Peyer's patch (tissue), 4 donors: Measurements from ENCODE around the gene COL4A1. TPM values are rescaled to one million over a fixed set of nuclear protein-coding genes. Genes with fewer than 3 reads are reported as not detected.

Experiments
- DNase-seq, 3 donors: peaks; one replicate each; pipeline ENCODE4 v3.0.0-alpha.2; 2017 to 2019
- H3K27ac ChIP-seq, 4 donors: fragments of 200-600 bp; sonication (generic); one replicate each; pipeline ENCODE4 v1.5.1; 2016 to 2019
- H3K27me3 ChIP-seq, 2 donors: fragments of 200-600 bp; sonication (generic); one replicate each; pipeline ENCODE4 v1.5.1; 2019
- H3K36me3 ChIP-seq, 3 donors: fragments of 200-600 bp; sonication (generic); one replicate each; pipeline ENCODE4 v1.5.1; 2016 to 2019
- H3K4me1 ChIP-seq, 4 donors: fragments of 200-600 bp; sonication (generic); one replicate each; pipeline ENCODE4 v1.5.1; 2016 to 2019
- H3K4me3 ChIP-seq, 4 donors: fragments of 200-600 bp; sonication (generic); 1 replicate in 3 of 4; 2 replicates in 1 of 4; pipeline ENCODE4 v1.5.1; 2016 to 2019; ENCODE audit warnings: mild to moderate bottlenecking in 1 of 4
- H3K9me3 ChIP-seq, 4 donors: fragments of 200-600 bp; sonication (generic); one replicate each; pipeline ENCODE4 v1.5.1; 2016 to 2019; ENCODE audit warnings: mild to moderate bottlenecking in 1 of 4
- POLR2A ChIP-seq, 2 donors: fragments of 450-650 bp; IDR thresholded peaks; one replicate each; pipeline ENCODE4 v1.5.1; 2017; ENCODE audit warnings: antibody characterized with exemption in 2 of 2, mild to moderate bottlenecking in 2 of 2, moderate library complexity in 2 of 2
- total RNA-seq, 4 donors: library from RNA; depleted of rRNA; stranded (reverse); fragments of >200 nt; gene quantifications; one replicate each; pipeline ENCODE4 v1.1.0, GENCODE V29; 2016
- TF ChIP-seq, protein P1 (sequence below), 6 experiments: fragments of 450-650 bp in 4 of 6; fragments of 200-600 bp in 2 of 6; sonication (generic) in 1 of 6; IDR thresholded peaks; one replicate each; pipeline ENCODE4 v1.5.1; 2017 to 2019; ENCODE audit warnings: antibody characterized with exemption in 6 of 6, mild to moderate bottlenecking in 3 of 6, moderate library complexity in 1 of 6

The COL4A1 gene
- total RNA-seq, 4 donors from 2014 or later = 28.0 to 69.3 (median 36.3) TPM

DNA sequence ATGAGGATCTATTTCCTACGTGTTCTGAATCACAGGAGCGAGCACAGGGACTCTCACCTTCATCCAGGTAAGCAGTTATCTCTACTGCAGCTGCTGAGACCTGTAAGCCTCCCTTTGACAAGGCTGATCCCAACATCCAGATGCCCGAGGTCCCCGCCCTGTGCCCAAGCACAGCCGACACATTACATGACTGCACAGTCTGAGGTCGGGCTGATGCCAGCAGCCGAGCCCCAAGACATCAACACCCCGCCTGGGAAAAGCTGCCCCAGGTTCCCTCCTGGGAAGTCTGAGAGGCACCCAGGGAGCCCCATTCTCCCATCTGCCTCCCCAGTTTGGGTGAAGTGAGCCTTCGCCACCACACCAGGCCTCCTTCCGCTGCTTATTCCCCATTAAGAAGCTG lies 95.9 kb downstream of the COL4A1 start:
- peaks cover 0 to 29% (median 0%) of the 10 kb centered on the region in 3 donors for H3K36me3 ChIP-seq
- no peak for DNase-seq
- no peaks in the 10 kb centered on the region for H3K9me3 ChIP-seq
- no peak overlapping the region for H3K27ac ChIP-seq
- no peaks in the 10 kb centered on the region for H3K4me1 ChIP-seq
- H3K27me3 ChIP-seq = no peaks in the 10 kb centered on the region
- TF ChIP-seq, protein P1, sequence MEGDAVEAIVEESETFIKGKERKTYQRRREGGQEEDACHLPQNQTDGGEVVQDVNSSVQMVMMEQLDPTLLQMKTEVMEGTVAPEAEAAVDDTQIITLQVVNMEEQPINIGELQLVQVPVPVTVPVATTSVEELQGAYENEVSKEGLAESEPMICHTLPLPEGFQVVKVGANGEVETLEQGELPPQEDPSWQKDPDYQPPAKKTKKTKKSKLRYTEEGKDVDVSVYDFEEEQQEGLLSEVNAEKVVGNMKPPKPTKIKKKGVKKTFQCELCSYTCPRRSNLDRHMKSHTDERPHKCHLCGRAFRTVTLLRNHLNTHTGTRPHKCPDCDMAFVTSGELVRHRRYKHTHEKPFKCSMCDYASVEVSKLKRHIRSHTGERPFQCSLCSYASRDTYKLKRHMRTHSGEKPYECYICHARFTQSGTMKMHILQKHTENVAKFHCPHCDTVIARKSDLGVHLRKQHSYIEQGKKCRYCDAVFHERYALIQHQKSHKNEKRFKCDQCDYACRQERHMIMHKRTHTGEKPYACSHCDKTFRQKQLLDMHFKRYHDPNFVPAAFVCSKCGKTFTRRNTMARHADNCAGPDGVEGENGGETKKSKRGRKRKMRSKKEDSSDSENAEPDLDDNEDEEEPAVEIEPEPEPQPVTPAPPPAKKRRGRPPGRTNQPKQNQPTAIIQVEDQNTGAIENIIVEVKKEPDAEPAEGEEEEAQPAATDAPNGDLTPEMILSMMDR (IDR thresholded peaks at IDR 0.05) = no peak
- no peak for TF ChIP-seq POLR2A (IDR thresholded peaks at IDR 0.05)
- no peak overlapping the region for H3K4me3 ChIP-seq

DNA sequence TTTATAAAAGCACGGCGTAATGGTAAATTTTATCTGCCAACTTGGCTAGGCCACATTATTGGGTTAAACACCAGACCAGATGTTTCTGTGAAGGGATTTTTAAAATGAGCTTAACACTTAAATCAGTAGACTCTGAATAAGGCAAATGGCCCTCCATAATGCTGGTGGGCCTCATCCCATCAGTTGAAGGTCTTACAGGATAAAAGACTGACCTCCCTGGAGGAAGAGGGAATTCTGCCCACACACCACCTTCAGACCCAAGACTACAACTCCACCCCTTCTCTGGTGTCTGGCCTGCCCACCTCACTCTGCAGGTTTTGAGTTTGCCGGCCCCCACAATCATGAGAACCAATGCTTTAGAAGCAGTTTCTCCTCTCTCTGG lies 96.4 kb downstream of the COL4A1 start:
- H3K9me3 ChIP-seq = no peaks in the 10 kb centered on the region
- peaks cover 0 to 32% (median 0%) of the 10 kb centered on the region in 3 donors for H3K36me3 ChIP-seq
- H3K27me3 ChIP-seq = no peaks in the 10 kb centered on the region
- no peak for DNase-seq
- H3K4me1 ChIP-seq = no peaks in the 10 kb centered on the region
- H3K27ac ChIP-seq = no peak overlapping the region
- H3K4me3 ChIP-seq = no peak overlapping the region
- no peak for TF ChIP-seq POLR2A (IDR thresholded peaks at IDR 0.05)
- TF ChIP-seq, protein P1 (IDR thresholded peaks at IDR 0.05) = no peak

DNA sequence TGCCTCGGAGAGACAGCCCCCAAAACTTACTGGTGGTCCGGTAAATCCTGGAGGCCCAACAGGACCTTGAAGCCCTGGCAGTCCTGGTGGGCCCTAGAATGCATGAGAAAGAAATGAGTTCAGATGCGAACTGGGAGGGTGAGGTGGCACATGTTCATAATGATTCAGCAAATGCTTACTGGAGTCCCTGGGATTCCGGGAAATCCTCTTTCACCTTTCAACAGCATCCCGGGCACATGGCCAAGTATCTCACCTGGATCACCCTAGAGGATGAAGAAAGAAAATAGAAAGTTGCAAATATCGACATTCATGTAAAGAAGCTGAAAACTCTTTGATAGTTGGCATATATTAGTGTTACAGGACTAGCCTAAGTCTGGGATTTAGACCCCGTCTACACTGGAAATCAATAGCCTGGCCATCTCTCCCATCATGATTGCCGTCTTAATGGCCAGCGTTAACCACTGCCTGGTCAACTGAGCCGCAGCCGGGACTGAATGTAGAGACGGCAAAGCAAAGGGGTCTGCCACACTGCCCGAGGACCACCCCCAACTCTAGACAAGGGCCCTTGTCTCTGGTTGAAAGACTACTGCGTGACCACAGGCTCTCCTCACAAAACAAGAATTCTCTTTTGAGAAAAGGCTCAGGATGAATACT lies 96.9 kb downstream of the COL4A1 start:
- no peaks in the 10 kb centered on the region for H3K9me3 ChIP-seq
- H3K27ac ChIP-seq = no peak overlapping the region
- no peak for DNase-seq
- TF ChIP-seq, protein P1 (IDR thresholded peaks at IDR 0.05) = no peak
- no peak for TF ChIP-seq POLR2A (IDR thresholded peaks at IDR 0.05)
- peaks cover 0 to 37% (median 0%) of the 10 kb centered on the region in 3 donors for H3K36me3 ChIP-seq
- H3K27me3 ChIP-seq = no peaks in the 10 kb centered on the region
- no peaks in the 10 kb centered on the region for H3K4me1 ChIP-seq
- H3K4me3 ChIP-seq = no peak overlapping the region

DNA sequence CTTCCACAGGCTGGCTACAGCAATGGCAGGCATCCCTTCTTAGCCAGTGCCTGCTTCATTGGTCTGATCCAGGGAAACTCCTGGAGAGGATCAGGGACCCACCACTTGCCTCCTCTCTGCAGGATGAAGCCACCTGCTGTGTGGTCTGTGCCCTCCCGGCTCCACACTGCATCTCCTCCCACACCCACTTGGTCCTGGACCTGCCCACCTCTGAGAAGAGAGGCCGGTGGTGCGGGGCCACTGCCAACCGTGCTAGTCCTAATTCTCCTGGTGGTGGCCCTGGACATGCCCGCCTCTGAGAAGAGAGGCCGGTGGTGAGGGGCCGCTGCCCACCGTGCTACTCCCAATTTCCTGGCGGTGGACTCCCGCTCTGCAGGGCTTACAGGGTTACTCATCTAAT lies 98.8 kb downstream of the COL4A1 start:
- no peaks in the 10 kb centered on the region for H3K4me1 ChIP-seq
- no peak overlapping the region for H3K4me3 ChIP-seq
- no peak for DNase-seq
- no peak overlapping the region for H3K27ac ChIP-seq
- TF ChIP-seq, protein P1 (IDR thresholded peaks at IDR 0.05) = no peak
- no peak for TF ChIP-seq POLR2A (IDR thresholded peaks at IDR 0.05)
- peaks cover 0 to 40% (median 0%) of the 10 kb centered on the region in 3 donors for H3K36me3 ChIP-seq
- H3K9me3 ChIP-seq = no peaks in the 10 kb centered on the region
- H3K27me3 ChIP-seq = no peaks in the 10 kb centered on the region

DNA sequence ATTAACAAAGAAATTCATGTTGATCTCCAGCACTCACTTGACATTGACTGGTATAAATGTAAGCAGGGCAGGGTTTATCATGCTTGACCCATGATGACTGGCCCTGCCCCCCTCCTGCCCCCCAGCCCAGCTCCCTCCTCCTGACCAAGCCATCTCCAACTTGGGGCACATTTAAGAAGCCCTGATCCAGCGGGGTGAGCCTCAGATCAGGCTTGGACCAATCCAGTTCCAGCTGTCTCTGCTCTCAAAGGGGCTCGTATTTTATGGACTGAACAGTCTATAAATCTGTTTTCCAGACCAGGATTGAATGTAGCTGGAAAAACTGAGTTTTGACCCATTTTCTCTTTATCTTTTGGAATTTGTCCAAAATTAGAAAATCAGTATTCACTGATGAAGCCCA lies 100.0 kb downstream of the COL4A1 start:
- no peak for TF ChIP-seq POLR2A (IDR thresholded peaks at IDR 0.05)
- TF ChIP-seq, protein P1 (IDR thresholded peaks at IDR 0.05) = no peak

More for the DNA sequence above, 100.0 kb downstream of the COL4A1 start:
- Histone ChIP-seq H3K4me1 (no peaks in the 10 kb centered on the region), H3K4me3 (no peak overlapping the region), H3K36me3 (peaks cover 0 to 40% (median 0%) of the 10 kb centered on the region in 3 donors), H3K27me3 (no peaks in the 10 kb centered on the region), H3K9me3 (no peaks in the 10 kb centered on the region), H3K27ac (no peak overlapping the region)
- DNase-seq = no peak
